Left ventricle myocardium inferior (tissue), 1 donor: ENCODE results near the gene MAP7. TPM values are rescaled to one million over a fixed set of nuclear protein-coding genes. Genes with fewer than 3 reads are reported as not detected.

Experiments used
- DNase-seq: peaks from one replicate; pipeline ENCODE4 v3.0.0-alpha.2; 2020
- H3K27ac ChIP-seq: fragments of 200-600 bp; replicated peaks from 2 replicates; pipeline ENCODE4 v1.8.0; 2021
- H3K27me3 ChIP-seq: fragments of 200-600 bp; 2 replicates; pipeline ENCODE4 v1.8.0; 2021; ENCODE audit warnings: low read depth
- H3K36me3 ChIP-seq: fragments of 200-600 bp; 2 replicates; pipeline ENCODE4 v1.8.0; 2021
- H3K4me1 ChIP-seq: fragments of 200-600 bp; 2 replicates; pipeline ENCODE4 v1.8.0; 2021
- H3K4me3 ChIP-seq: fragments of 200-600 bp; 2 replicates; pipeline ENCODE4 v1.8.0; 2021; ENCODE audit warnings: mild to moderate bottlenecking, moderate library complexity
- H3K9me3 ChIP-seq: fragments of 200-600 bp; replicated peaks from 2 replicates; pipeline ENCODE4 v1.8.0; 2021
- CTCF ChIP-seq: fragments of 200-600 bp; IDR thresholded peaks from 2 replicates; pipeline ENCODE4 v1.8.0; 2021; ENCODE audit warnings: antibody characterized with exemption, mild to moderate bottlenecking, borderline replicate concordance
- intact Hi-C: fragments of 100-400 bp; cut with micrococcal nuclease; formaldehyde crosslinking; loops from one replicate; pipeline ENCODE4 v1.11.0; 2022
- total RNA-seq: library from RNA; stranded (reverse); fragmentation: NEBNext Ultra II Directional; extraction: Animal tissue kit (Norgen Biotek cat#: 25700); gene quantifications from one replicate; pipeline ENCODE4 v1.2.1, GENCODE V29; 2021
- donor health status: DM: no; HTN: yes; CAD: no; lungs with severe emphysema.

Gene MAP7
- total RNA-seq, 1 donor from 2014 or later = 3.1 TPM

GRCh38 chr6:136469154-136469553, 81.1 kb downstream of the MAP7 start:
- Histone ChIP-seq H3K4me1 (no peaks in the 10 kb centered on the region), H3K36me3 (no peaks in the 10 kb centered on the region), H3K9me3 (no peaks in the 10 kb centered on the region), H3K27ac (no peak overlapping the region), H3K4me3 (no peak overlapping the region), H3K27me3 (peaks cover 12% of the 10 kb centered on the region)
- no peak for DNase-seq
- no peak for TF ChIP-seq CTCF
- intact Hi-C loops = no loop called here

- no peak for TF ChIP-seq CTCF
Observed at GRCh38 chr6:136468711-136469110, 81.5 kb downstream of the MAP7 start.

GRCh38 chr6:136467186-136467585, 83.0 kb downstream of the MAP7 start:
- Histone ChIP-seq H3K9me3 (no peaks in the 10 kb centered on the region), H3K36me3 (no peaks in the 10 kb centered on the region), H3K4me3 (no peak overlapping the region), H3K27me3 (peaks cover 12% of the 10 kb centered on the region), H3K27ac (no peak overlapping the region), H3K4me1 (no peaks in the 10 kb centered on the region)
- intact Hi-C loops = no loop called here
- TF ChIP-seq CTCF = no peak
- no peak for DNase-seq

More at GRCh38 chr6:136468711-136469110, 81.5 kb downstream of the MAP7 start:
- no peak for DNase-seq
- Histone ChIP-seq H3K36me3 (no peaks in the 10 kb centered on the region), H3K4me1 (no peaks in the 10 kb centered on the region), H3K4me3 (no peak overlapping the region), H3K9me3 (no peaks in the 10 kb centered on the region), H3K27me3 (peaks cover 12% of the 10 kb centered on the region), H3K27ac (no peak overlapping the region)
- intact Hi-C loops = no loop called here

GRCh38 chr6:136466777-136467176, 83.4 kb downstream of the MAP7 start:
- no peak overlapping the region for H3K4me3 ChIP-seq
- DNase-seq = no peak
- H3K36me3 ChIP-seq = no peaks in the 10 kb centered on the region
- TF ChIP-seq CTCF = no peak
- no peaks in the 10 kb centered on the region for H3K9me3 ChIP-seq
- H3K4me1 ChIP-seq = no peaks in the 10 kb centered on the region
- peaks cover 12% of the 10 kb centered on the region for H3K27me3 ChIP-seq
- intact Hi-C loops = no loop called here
- no peak overlapping the region for H3K27ac ChIP-seq

- TF ChIP-seq CTCF = no peak
- no peaks in the 10 kb centered on the region for H3K9me3 ChIP-seq
- no peak for DNase-seq
- intact Hi-C loops = no loop called here
- no peaks in the 10 kb centered on the region for H3K36me3 ChIP-seq
- no peaks in the 10 kb centered on the region for H3K4me1 ChIP-seq
- H3K4me3 ChIP-seq = no peak overlapping the region
- H3K27me3 ChIP-seq = peaks cover 12% of the 10 kb centered on the region
- H3K27ac ChIP-seq = no peak overlapping the region
Observed at GRCh38 chr6:136465766-136466303, 84.4 kb downstream of the MAP7 start.

GRCh38 chr6:136464874-136465273, 85.3 kb downstream of the MAP7 start:
- no peaks in the 10 kb centered on the region for H3K4me1 ChIP-seq
- intact Hi-C loops = no loop called here
- no peak overlapping the region for H3K4me3 ChIP-seq
- no peak overlapping the region for H3K27ac ChIP-seq
- peaks cover 4% of the 10 kb centered on the region for H3K27me3 ChIP-seq
- no peak for TF ChIP-seq CTCF
- H3K36me3 ChIP-seq = no peaks in the 10 kb centered on the region
- H3K9me3 ChIP-seq = no peaks in the 10 kb centered on the region
- no peak for DNase-seq
